Measurements from ENCODE around the gene CD300A.

CD300A gene

GRCh38 chr17:74466111-74466827 lies at the start of gene CD300A:
TSS of gene CD300A (plus strand) at chr17:74466634. CDS start at chr17:74466704, 70 bp downstream.
- DNase-seq (ENCODE audit: low read depth) = no peak
- H3K4me3 ChIP-seq (ENCODE audit: control insufficient read depth, low read depth, low read length) = no peak within 1 kb of the TSS
- no peak for TF ChIP-seq CTCF (IDR thresholded peaks at IDR 0.05; ENCODE audit: control insufficient read depth, insufficient read depth, low read depth, low read length, missing control alignments)

GRCh38 chr17:74417178-74418045 lies 49.0 kb upstream of the CD300A start:
- no peak for DNase-seq (ENCODE audit: low read depth)
- TF ChIP-seq CTCF (IDR thresholded peaks at IDR 0.05; ENCODE audit: control insufficient read depth, insufficient read depth, low read depth, low read length, missing control alignments) = no peak

GRCh38 chr17:74419928-74420411 lies 46.5 kb upstream of the CD300A start:
- TF ChIP-seq CTCF (IDR thresholded peaks at IDR 0.05; ENCODE audit: control insufficient read depth, insufficient read depth, low read depth, low read length, missing control alignments) = no peak
- DNase-seq (ENCODE audit: low read depth) = no peak
- H3K4me3 ChIP-seq (ENCODE audit: control insufficient read depth, low read depth, low read length) = no peak overlapping the region

More at GRCh38 chr17:74417178-74418045, 49.0 kb upstream of the CD300A start:
- H3K4me3 ChIP-seq (ENCODE audit: control insufficient read depth, low read depth, low read length) = no peak overlapping the region

- TF ChIP-seq CTCF (IDR thresholded peaks at IDR 0.05; ENCODE audit: control insufficient read depth, insufficient read depth, low read depth, low read length, missing control alignments) = no peak
- no peak for DNase-seq (ENCODE audit: low read depth)
- H3K4me3 ChIP-seq (ENCODE audit: control insufficient read depth, low read depth, low read length) = no peak overlapping the region
Observed at GRCh38 chr17:74424117-74424516, 42.3 kb upstream of the CD300A start.

- no peak for TF ChIP-seq CTCF (IDR thresholded peaks at IDR 0.05; ENCODE audit: control insufficient read depth, insufficient read depth, low read depth, low read length, missing control alignments)
- no peak for DNase-seq (ENCODE audit: low read depth)
- H3K4me3 ChIP-seq (ENCODE audit: control insufficient read depth, low read depth, low read length) = no peak overlapping the region
Observed at GRCh38 chr17:74424657-74425056, 41.8 kb upstream of the CD300A start.

- no peak for DNase-seq (ENCODE audit: low read depth)
- no peak overlapping the region for H3K4me3 ChIP-seq (ENCODE audit: control insufficient read depth, low read depth, low read length)
- TF ChIP-seq CTCF (IDR thresholded peaks at IDR 0.05; ENCODE audit: control insufficient read depth, insufficient read depth, low read depth, low read length, missing control alignments) = no peak
Observed at GRCh38 chr17:74426551-74427047, 39.8 kb upstream of the CD300A start.

All from AG09309 (cell line).